Activated CD4-positive, alpha-beta T cell treated with anti-CD3 and anti-CD28 coated beads, Interleukin-2, amount 10 ng/mL, durations not matched to agents 7 days and 5 days (primary cell): ENCODE data around the gene EIF6. TPM values are rescaled to one million over a fixed set of nuclear protein-coding genes. Genes with fewer than 3 reads are reported as not detected.
A peak's percentile ranks its signal among the peaks of the same experiment; 100 is the strongest.
"Not testable (repeated sequence)": the region's sequence is repeated elsewhere in the genome, so short reads cannot be mapped to it uniquely, and the experiment has no call there.

Experiments
- CTCF ChIA-PET: fragments of 350-600 bp; sonication (Branson Sonifier 250); formaldehyde crosslinking; loops from one replicate; lab custom pipeline; 2021; ENCODE audit warnings: antibody characterized with exemption; lab: Charles Lee
- POLR2A ChIA-PET: fragments of 350-600 bp; sonication (Branson Sonifier 250); formaldehyde crosslinking; loops from one replicate; lab custom pipeline; 2021; ENCODE audit warnings: antibody characterized with exemption; lab: Charles Lee
- DNase-seq: peaks from one replicate; pipeline ENCODE4 v3.0.0-alpha.2; 2020
- H3K27ac Mint-ChIP-seq: one replicate; pipeline ENCODE4 v1.8.0; 2021; ENCODE audit warnings: mild to moderate bottlenecking, moderate library complexity, mixed read lengths
- H3K27me3 Mint-ChIP-seq: one replicate; pipeline ENCODE4 v1.8.0; 2021; ENCODE audit warnings: mixed read lengths
- H3K36me3 Mint-ChIP-seq: one replicate; pipeline ENCODE4 v1.8.0; 2021; ENCODE audit warnings: low read depth, mixed read lengths
- H3K4me1 Mint-ChIP-seq: one replicate; pipeline ENCODE4 v1.8.0; 2021; ENCODE audit warnings: mixed read lengths
- H3K4me3 Mint-ChIP-seq: one replicate; pipeline ENCODE4 v1.8.0; 2021; ENCODE audit warnings: mild to moderate bottlenecking, moderate library complexity, mixed read lengths
- H3K9me3 Mint-ChIP-seq: one replicate; pipeline ENCODE4 v1.8.0; 2021; ENCODE audit warnings: mixed read lengths
- total RNA-seq, 2 experiments: library from RNA; stranded (reverse); gene quantifications; one replicate each; pipeline ENCODE4 v1.2.3, GENCODE V29; 2021

Gene EIF6
- total RNA-seq, 2 experiments from 2014 or later = 87.4 to 93.3 TPM

DNA sequence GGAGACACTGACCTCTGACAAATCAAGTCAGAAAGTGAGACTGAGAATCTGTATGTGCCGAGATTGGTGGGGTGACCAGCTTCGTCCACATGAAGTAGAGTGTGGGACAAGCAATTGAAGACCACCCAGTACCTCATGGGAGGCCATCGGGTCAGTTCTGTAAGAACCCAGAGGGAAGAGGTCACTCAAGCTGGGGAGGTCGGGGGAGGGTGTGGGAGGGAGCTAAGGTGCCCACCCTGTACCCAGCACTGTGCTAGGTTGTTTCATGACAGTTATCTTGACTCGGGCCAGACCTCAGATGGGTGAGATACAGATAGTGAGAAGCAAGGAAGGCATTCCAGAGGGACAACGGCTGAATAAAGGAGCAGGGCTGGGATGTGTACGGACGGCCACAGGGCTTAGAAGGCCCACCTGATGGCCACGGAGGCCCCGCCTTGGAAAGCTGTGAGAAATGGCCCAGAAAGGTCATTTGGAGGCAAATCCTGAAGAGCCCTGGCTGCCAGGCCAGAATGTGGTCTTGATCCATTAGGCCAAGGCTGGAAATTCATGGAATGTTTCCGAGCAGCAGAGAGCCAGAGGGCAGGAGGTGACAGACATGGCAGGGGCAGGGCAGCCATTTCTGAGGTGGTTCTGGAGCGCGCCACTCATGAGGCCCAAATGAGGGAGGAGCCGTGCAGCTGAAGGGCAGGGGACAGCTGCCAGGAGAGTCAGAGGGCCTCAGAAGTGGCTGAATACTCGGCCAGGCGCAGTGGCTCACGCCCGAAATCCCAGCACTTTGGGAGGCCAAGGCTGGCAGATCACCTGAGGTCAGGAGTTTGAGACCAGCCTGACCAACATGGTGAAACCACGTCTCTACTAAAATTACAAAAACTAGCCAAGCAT lies 14.3 kb downstream of the EIF6 start:
- Mint-ChIP-seq H3K27ac (no peak overlapping the region), H3K27me3 (no peaks in the 10 kb centered on the region), H3K9me3 (no peaks in the 10 kb centered on the region), H3K36me3 (peaks cover 10% of the 10 kb centered on the region), H3K4me3 (no peak overlapping the region), H3K4me1 (peaks cover 9% of the 10 kb centered on the region)
- ChIA-PET POLR2A (no interaction called here), CTCF (interaction anchor here (0.6 to 2.6 kb wide), 5 partner anchors 9 to 124 kb away, joined by 3 to 10 read pairs (median 4); partner anchors contain the start of gene EDEM2)
- no peak for DNase-seq

DNA sequence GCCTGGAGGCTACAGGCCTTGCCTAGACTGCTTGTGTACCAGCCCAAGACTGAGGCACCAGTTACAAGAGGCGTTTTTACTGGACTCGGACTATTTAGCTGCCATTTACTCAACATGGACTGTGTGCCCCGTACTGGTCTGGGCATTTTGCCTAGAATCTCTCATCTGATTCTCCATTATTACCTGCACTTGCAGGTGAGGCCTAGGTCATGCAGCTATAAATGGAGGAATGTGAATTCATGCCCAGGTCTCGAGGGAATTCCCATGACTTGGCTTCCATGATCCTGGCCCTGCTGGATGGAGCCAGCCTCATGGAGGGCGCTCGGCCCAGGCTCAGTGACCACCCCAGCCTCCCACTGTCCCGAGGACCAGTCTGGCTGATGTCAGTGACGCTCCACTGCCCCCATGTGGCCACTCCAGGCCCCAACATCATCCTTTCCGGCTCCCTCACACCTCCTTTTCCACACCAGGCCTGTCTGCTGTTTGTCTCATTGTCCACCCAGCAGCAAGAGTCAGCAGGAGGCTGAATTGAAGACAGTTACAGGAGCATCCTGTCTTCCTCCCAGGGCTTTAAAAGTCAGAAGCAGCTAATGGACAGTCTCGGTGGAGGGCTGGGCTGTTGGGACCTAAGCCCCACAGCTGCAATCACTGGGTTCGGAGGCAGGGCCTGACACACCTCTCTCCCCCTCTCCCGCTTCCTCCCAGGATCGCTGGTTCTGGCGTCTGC lies 15.4 kb downstream of the EIF6 start:
- POLR2A ChIA-PET = no interaction called here
- H3K36me3 Mint-ChIP-seq = peaks cover 10% of the 10 kb centered on the region
- H3K4me1 Mint-ChIP-seq = peaks cover 9% of the 10 kb centered on the region
- CTCF ChIA-PET = interaction anchor here (0.6 to 2.6 kb wide), 9 partner anchors 8 to 259 kb away, joined by 3 to 10 read pairs (median 3); partner anchors contain the start of genes EDEM2 and MMP24OS
- no peaks in the 10 kb centered on the region for H3K27me3 Mint-ChIP-seq
- DNase-seq = peak; percentile 60
- no peak overlapping the region for H3K27ac Mint-ChIP-seq
- H3K9me3 Mint-ChIP-seq = no peaks in the 10 kb centered on the region
- no peak overlapping the region for H3K4me3 Mint-ChIP-seq

DNA sequence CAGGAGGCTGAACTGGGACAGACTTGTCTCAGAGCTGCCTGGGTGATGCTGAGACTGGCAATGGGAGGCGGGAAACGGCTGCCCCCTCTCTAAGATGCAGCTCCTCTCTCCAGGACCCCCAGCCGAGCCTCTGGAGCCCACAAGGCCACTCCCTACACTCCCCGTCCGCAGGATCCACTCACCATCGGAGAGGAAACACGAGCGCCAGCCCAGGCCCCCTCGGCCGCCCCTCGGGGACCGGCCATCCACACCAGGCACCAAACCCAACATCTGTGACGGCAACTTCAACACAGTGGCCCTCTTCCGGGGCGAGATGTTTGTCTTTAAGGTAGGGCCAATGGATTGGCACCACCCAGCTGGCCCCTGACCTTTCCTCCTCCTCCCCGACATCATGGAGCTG lies 17.5 kb downstream of the EIF6 start:
- Mint-ChIP-seq H3K4me1 (peaks cover 9% of the 10 kb centered on the region), H3K9me3 (no peaks in the 10 kb centered on the region), H3K27ac (no peak overlapping the region), H3K4me3 (no peak overlapping the region), H3K27me3 (no peaks in the 10 kb centered on the region), H3K36me3 (peaks cover 12% of the 10 kb centered on the region)
- POLR2A ChIA-PET = no interaction called here
- CTCF ChIA-PET = interaction anchor here (1.6 kb wide), 1 partner anchor 13 kb away, joined by 3 read pairs; no protein-coding TSS in a partner anchor
- no peak for DNase-seq

DNA sequence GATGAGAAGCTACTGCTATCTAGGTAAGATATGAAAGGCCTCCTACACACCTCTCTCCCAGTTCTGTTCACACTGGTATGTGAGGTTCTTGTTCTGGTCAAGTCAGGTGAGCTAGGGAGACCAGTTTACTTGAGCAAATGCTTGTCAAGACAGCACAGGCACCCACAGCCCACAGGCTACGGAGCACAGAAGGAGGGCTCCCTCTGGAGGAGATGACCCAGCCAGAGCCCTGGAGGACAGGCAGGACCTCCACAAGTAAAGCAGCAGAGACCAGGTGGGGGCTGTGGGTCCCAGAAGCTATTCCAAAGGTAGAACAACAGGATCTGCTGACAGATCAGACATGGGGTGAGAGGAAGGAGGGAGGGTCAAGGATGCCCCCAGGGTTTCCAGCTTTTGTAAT lies 19.8 kb downstream of the EIF6 start:
- Mint-ChIP-seq H3K4me1 (no peaks in the 10 kb centered on the region), H3K4me3 (no peak overlapping the region), H3K27ac (no peak overlapping the region), H3K36me3 (peaks cover 8% of the 10 kb centered on the region), H3K27me3 (no peaks in the 10 kb centered on the region), H3K9me3 (no peaks in the 10 kb centered on the region)
- ChIA-PET POLR2A (interaction anchor here (0.6 kb wide), 1 partner anchor 117 kb away, joined by 6 read pairs; no protein-coding TSS in a partner anchor), CTCF (interaction anchor here (1.6 kb wide), 1 partner anchor 120 kb away, joined by 4 read pairs; no protein-coding TSS in a partner anchor)
- DNase-seq = no peak

GRCh38 chr20:35263532-35264341 lies 20.8 kb downstream of the EIF6 start:
- Mint-ChIP-seq H3K27ac (no peak overlapping the region), H3K27me3 (no peaks in the 10 kb centered on the region), H3K9me3 (no peaks in the 10 kb centered on the region), H3K4me3 (no peak overlapping the region), H3K36me3 (peaks cover 8% of the 10 kb centered on the region), H3K4me1 (no peaks in the 10 kb centered on the region)
- ChIA-PET POLR2A (no interaction called here), CTCF (interaction anchor here (1.6 kb wide), 1 partner anchor 119 kb away, joined by 4 read pairs; no protein-coding TSS in a partner anchor)
- no peak for DNase-seq

GRCh38 chr20:35262731-35263531 lies 21.6 kb downstream of the EIF6 start:
- DNase-seq, H3K27me3 Mint-ChIP-seq, H3K4me3 Mint-ChIP-seq, H3K36me3 Mint-ChIP-seq, H3K4me1 Mint-ChIP-seq, H3K9me3 Mint-ChIP-seq, CTCF ChIA-PET, POLR2A ChIA-PET, H3K27ac Mint-ChIP-seq: not testable (repeated sequence)

DNA sequence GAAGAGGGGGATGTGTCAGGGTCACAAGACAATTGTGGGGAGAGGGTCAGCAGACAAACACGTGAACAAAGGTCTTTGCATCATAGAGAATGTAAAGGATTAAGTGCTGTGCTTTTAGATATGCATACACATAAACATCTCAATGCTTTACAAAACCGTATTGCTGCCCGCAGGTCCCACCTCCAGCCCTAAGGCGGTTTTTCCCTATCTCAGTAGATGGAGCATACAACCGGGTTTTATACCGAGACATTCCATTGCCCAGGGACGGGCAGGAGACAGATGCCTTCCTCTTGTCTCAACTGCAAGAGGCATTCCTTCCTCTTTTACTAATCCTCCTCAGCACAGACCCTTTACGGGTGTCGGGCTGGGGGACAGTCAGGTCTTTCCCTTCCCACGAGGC lies 22.3 kb downstream of the EIF6 start:
- H3K4me3 Mint-ChIP-seq, DNase-seq, CTCF ChIA-PET, POLR2A ChIA-PET, H3K36me3 Mint-ChIP-seq, H3K9me3 Mint-ChIP-seq, H3K27ac Mint-ChIP-seq, H3K27me3 Mint-ChIP-seq, H3K4me1 Mint-ChIP-seq: not testable (repeated sequence)

DNA sequence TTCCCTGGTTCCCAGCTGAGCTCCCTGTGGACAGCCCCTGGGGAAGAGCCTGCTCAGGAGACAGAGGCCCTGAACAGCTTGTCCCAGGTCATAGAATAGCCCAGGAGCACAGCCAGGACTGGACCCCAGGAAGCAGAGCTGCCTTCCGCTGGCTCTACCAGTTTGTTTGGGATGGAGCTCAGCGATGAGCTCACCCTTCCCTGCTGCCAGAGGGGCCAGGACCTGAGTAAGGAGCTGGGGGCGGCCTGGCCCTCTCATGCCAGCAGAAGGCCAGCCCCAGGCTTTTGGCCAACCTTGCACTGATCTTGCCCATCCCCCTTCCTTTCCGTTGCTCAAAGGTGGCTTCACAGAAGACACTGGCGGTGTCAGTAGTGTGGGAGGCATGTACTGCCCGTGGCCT lies 24.1 kb downstream of the EIF6 start:
- CTCF ChIA-PET = interaction anchor here (0.8 to 2.2 kb wide), 3 partner anchors 9 to 19 kb away, joined by 3 to 6 read pairs (median 3); no protein-coding TSS in a partner anchor

DNA sequence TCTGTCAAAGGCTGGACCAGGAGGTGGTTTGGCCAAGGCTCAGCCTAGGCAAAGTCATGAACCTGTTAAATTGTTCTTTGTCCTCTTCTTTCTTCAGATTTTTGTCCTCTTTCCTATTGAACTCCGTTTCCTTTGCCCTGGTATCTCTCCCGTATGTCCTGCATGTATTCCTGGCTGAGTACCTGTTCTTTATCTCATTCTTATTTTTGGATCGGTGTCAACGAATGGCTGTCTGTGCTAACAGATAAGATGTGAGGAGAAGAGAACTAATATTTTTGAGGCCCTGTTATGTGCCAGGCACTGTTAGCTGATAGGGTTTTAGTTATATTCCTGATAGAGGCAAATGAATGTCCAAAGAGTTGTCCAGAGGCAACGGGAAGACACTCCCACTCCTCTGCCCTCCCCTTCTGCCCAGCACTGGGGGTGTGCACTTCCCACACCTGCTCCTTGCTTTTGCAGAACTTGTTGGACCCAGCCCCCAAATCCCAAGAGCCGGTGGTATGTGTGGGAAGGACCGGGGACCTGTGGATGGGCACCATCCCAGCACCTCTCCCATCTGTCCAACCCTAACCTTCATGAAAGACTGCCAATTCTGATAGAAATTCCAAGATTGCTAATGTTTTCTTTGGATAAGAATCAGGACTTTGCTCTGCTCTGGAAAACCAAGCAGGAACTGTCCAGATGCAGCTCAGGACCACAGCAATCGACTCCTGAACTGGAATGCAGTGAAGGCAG lies 27.2 kb downstream of the EIF6 start:
- H3K4me1 Mint-ChIP-seq = peaks cover 9% of the 10 kb centered on the region
- no peak for DNase-seq
- peaks cover 4% of the 10 kb centered on the region for H3K36me3 Mint-ChIP-seq
- H3K27ac Mint-ChIP-seq = no peak overlapping the region
- CTCF ChIA-PET = interaction anchor here (0.6 kb wide), 1 partner anchor 124 kb away, joined by 3 read pairs; no protein-coding TSS in a partner anchor
- POLR2A ChIA-PET = no interaction called here
- no peaks in the 10 kb centered on the region for H3K9me3 Mint-ChIP-seq
- H3K27me3 Mint-ChIP-seq = no peaks in the 10 kb centered on the region
- H3K4me3 Mint-ChIP-seq = no peak overlapping the region

More for the DNA sequence above, 24.1 kb downstream of the EIF6 start:
- peaks cover 2% of the 10 kb centered on the region for H3K36me3 Mint-ChIP-seq
- H3K4me3 Mint-ChIP-seq = no peak overlapping the region
- H3K9me3 Mint-ChIP-seq = no peaks in the 10 kb centered on the region
- no peaks in the 10 kb centered on the region for H3K4me1 Mint-ChIP-seq
- no peak overlapping the region for H3K27ac Mint-ChIP-seq
- POLR2A ChIA-PET = no interaction called here
- no peak for DNase-seq
- H3K27me3 Mint-ChIP-seq = no peaks in the 10 kb centered on the region

GRCh38 chr20:35254448-35254999 lies 30.0 kb downstream of the EIF6 start:
- peaks cover 6% of the 10 kb centered on the region for H3K36me3 Mint-ChIP-seq
- no peaks in the 10 kb centered on the region for H3K27me3 Mint-ChIP-seq
- H3K4me3 Mint-ChIP-seq = no peak overlapping the region
- H3K9me3 Mint-ChIP-seq = no peaks in the 10 kb centered on the region
- no peak overlapping the region for H3K27ac Mint-ChIP-seq
- peaks cover 30% of the 10 kb centered on the region for H3K4me1 Mint-ChIP-seq
- POLR2A ChIA-PET = interaction anchor here (0.6 kb wide), 1 partner anchor 281 kb away, joined by 3 read pairs; no protein-coding TSS in a partner anchor
- CTCF ChIA-PET = interaction anchor here (0.8 to 1.2 kb wide), 4 partner anchors 14 to 129 kb away, joined by 3 to 4 read pairs (median 3); no protein-coding TSS in a partner anchor
- no peak for DNase-seq

DNA sequence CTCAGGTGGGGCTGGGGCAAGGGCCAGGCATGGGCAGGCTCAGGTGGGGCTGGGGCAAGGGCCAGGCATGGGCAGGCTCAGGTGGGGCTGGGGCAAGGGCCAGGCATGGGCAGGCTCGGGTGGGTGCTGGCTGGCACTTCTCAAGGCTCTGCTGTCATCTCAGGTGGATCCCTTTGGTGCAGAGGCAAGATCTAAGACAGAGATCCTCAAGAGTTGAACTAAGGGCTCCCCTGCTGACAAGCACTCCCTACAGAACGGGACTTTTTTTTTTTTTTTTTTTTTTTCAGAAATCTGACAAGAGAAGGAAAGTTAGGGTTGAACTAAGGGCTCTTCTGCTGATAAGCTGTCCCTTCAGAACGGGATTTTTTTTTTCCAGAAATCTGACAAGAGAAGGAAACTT lies 31.6 kb downstream of the EIF6 start:
- ChIA-PET POLR2A (no interaction called here), CTCF (interaction anchor here (0.6 kb wide), 1 partner anchor 169 kb away, joined by 4 read pairs; no protein-coding TSS in a partner anchor)
- Mint-ChIP-seq H3K27ac (peak overlapping the region; percentile 79), H3K36me3 (peaks cover 6% of the 10 kb centered on the region), H3K9me3 (no peaks in the 10 kb centered on the region), H3K4me1 (peaks cover 30% of the 10 kb centered on the region), H3K27me3 (no peaks in the 10 kb centered on the region), H3K4me3 (no peak overlapping the region)
- no peak for DNase-seq
